Left hindlimb (tissue), 1 donor: ENCODE measurements around the gene TLE1.

Experiments
- DNase-seq: peaks from one replicate; pipeline ENCODE4 v3.0.0-alpha.2; 2018

The TLE1 gene

DNA sequence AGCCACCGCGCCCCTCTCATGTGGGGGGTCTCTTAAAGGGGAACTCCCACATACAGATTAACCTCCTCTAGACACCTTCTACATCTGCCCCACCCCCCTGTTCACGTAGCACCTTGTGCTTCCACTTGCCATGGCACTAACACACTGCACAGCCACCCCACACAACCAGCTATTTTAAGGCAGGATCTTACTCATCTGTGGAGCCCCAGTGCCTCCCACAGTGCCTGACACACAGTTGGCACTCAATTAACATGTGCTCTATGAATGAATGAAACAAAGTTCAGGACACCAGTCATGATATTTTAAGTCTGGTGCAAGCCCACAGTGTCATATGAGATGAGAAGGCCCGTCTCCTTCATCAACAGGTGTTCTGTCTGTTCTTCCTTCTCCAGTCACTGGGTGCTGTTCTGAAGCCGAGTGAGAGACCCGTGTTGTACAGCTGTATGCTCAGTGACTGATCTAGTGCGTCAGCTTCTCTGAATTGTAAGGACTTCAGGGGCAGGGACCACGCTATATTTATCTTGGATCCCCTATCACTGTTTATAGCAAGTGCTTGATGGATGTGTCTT, 149.1 kb downstream of the TLE1 start:
- no peak for DNase-seq

DNA sequence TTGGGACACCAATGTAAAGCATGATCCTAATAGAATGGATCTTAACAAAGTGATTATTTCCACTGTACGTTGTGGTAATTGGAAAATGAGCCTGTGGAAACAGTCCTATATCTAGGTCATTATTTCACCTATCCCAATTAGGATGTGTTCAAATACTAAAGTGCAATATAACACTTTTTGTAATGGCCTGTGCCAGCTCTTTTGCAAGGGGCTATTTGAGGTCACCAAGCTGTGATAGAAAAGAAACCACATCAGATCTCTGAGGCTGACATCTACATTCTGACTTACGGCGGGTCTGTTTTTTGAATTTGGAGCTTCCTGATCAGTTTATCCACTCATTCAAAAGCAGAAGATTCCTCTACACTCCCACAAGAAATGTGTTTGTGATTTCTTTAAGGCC, 150.0 kb downstream of the TLE1 start:
- no peak for DNase-seq

DNA sequence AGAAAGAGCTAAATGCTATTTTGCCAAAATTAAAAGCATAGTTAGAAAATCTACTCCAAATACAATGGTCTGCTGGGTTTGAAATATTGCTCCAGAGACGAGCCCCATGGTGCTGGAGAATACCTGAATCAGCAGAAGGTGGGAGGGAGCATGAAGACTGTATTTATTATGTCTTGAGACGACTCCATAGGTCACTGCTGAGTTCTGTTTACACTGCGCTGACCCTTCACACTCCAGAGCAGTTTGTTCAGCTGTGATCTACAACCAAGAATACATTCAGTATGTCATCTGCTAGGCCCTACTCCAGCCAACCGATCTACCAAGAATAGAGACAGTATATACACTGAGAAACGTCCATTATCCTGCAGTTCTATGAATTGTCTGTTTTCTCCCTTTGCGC, 150.5 kb downstream of the TLE1 start:
- no peak for DNase-seq

DNA sequence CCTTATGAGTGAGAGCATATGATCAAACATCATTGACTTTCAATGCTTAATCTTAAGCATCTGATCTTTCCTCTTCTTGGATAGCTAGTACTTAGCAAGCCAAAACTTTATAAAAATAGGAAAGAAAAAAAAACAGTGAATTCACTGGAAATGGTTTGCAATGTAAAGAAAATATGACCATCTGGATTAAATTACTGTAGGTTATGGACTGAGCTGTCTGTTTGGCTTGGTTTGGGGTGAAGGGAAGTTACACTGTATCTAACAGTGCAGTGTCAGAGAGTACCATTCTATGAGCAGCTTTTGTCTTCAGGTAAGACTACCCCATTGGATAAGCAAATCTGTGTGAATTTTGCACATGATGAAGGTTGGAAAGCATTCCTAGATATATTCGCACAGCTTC, 151.4 kb downstream of the TLE1 start:
- no peak for DNase-seq

DNA sequence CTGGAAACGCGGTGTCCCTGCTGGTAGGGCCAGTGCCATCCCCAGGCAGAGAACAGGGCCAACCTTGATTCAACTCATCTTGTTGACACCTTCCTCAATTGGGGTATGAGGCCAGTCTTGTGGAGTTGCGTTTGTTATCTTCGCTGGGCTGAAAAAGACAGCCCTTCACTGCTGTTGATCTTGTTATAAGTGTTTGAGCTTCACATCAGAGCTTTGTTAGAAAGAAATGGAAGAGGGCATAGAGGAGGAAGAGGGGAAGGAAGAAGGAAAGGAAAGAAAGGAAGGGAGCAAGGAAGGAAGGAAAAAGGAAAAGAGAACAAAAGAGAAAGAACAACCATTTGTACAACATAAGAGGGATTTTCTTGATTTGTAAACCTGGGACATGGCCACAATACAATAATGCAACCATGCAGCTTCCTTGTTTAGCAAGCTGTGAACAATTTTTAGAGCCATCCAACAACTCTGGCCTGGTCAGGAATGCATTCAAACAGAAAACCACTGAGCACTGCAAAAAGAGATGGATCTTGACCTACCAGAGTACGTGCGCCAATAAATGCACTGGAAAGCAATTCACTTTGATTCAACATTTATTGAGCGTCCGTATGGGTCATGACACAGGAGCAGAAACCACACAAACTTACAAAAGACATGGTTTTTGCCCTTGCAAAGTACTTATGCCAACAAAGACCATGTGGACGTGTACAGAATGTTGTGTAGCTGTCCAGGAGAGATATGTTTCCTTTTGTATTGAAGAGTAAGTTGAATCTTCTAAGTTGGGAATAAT, 152.9 kb downstream of the TLE1 start:
- DNase-seq, result no peak

DNA sequence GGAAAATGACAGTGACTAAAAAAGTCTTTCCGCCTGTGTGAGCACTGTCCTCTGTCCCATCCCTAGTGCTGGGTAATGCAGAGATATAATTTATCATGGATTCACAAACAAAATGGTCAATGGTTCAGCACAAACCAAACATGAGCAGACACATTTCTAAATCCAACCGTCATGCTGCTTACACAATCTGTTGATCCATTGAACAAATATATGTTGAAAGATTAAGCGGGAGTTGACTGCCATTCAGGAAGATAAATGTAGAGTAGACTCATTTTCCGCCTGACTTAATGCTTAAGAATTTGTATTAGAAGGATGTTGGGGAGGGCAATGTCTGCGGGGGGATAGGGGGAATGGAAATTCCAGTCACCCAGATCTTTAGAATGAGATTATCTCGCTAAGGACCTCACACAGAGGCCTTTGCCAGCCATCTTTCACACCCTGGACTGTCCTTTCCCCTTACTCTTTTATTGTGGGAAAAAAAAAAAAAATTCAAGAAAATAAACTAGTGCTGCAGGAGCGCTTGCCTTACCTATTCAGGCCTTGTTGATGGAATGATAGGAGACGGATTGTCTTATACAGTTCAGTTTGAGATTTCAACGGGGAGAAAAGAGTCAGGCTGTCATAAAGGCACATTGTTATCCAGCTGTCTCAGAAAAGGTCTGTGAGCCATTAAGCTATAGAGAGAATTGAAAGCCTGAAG, 153.7 kb downstream of the TLE1 start:
- no peak for DNase-seq

DNA sequence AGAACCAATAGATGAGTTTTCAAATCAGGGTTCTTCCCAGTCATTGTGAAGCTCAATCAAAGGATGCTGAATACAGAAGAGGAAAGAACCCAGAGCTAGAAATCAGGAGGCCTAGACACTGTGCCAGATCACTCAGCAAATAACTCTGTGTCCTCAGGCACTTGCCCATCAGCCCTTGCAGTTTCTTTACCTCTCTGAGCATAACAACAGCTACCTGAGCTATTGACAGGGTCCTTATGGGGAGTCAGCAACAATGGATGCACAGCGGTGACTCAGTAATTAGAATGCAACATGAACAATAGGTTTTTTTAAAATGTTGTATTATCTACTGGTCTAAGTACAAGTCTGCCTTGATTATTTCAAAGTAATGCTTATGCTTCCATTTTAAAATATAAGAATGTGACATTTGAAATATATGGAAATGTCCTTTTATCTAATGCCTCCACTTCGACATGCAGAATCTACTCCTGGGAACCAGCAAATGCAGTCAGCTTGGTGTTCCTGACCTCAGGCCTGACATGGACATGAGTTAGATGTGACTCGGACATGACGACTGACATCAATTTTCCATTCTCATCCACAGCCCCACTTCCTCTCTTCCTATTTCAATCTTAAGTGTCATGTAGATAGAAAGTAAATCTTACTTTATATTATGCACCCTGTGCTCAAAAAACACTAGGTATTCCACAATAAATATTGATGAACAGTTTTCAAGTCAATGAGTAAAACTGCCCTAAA, 155.0 kb downstream of the TLE1 start:
- no peak for DNase-seq
